OCI-LY1 (cell line): ENCODE data around the gene YTHDF2.
"Not testable (repeated sequence)": the region's sequence is repeated elsewhere in the genome, so short reads cannot be mapped to it uniquely, and the experiment has no call there.

Source experiments
- CTCF ChIP-seq: fragments of 200-600 bp; sonication (generic), shearing (Covaris generic); IDR thresholded peaks from 2 replicates; pipeline ENCODE4 v1.5.1; 2017; ENCODE audit warnings: mild to moderate bottlenecking, antibody characterized with exemption, low read length, moderate library complexity, mixed read lengths
- EZH2 ChIP-seq: fragments of 200-600 bp; sonication (generic), shearing (Covaris generic); IDR thresholded peaks from 2 replicates; pipeline ENCODE4 v1.8.0; 2017; ENCODE audit warnings: borderline replicate concordance, mixed run types, mild to moderate bottlenecking, antibody characterized with exemption, low read length, moderate library complexity, mixed read lengths

GRCh38 chr1:28721927-28722326, 14.8 kb upstream of the YTHDF2 start:
- not testable (repeated sequence) for TF ChIP-seq CTCF, EZH2
